Liver (tissue), 9 donors: ENCODE measurements around the gene BASP1. TPM values are rescaled to one million over a fixed set of nuclear protein-coding genes. Genes with fewer than 3 reads are reported as not detected.

ENCODE experiments used
- DNase-seq: peaks from one replicate; pipeline ENCODE4 v3.0.0-alpha.2; 2017; ENCODE audit warnings: low spot score
- H3K27ac ChIP-seq, 2 donors: one replicate each; pipeline ENCODE4 v1.7.0; 2013; ENCODE audit warnings: inconsistent platforms in 2 of 2, low read length in 2 of 2, control low read depth in 1 of 2, low read depth in 1 of 2, mild to moderate bottlenecking in 1 of 2
- H3K27me3 ChIP-seq, 4 donors: one replicate each; pipeline versions ENCODE4 v1.6.1 to v1.7.0; 2013; ENCODE audit warnings: low read length in 3 of 4, inconsistent platforms in 1 of 4, mild to moderate bottlenecking in 1 of 4, moderate library complexity in 1 of 4; ENCODE audit not compliant: control insufficient read depth in 4 of 4, insufficient read depth in 4 of 4
- H3K36me3 ChIP-seq, 4 donors: one replicate each; pipeline versions ENCODE4 v1.6.1 to v1.7.0; 2013; ENCODE audit warnings: low read length in 3 of 4, mild to moderate bottlenecking in 3 of 4, low read depth in 1 of 4, moderate library complexity in 1 of 4; ENCODE audit not compliant: control insufficient read depth in 4 of 4, insufficient read depth in 3 of 4
- H3K4me1 ChIP-seq, 4 donors: one replicate each; pipeline versions ENCODE4 v1.6.1 to v1.7.0; 2013; ENCODE audit warnings: low read length in 3 of 4, mild to moderate bottlenecking in 3 of 4, moderate library complexity in 1 of 4; ENCODE audit not compliant: control insufficient read depth in 4 of 4, insufficient read depth in 4 of 4
- H3K4me3 ChIP-seq, 3 donors: one replicate each; pipeline versions ENCODE4 v1.6.1 to v1.7.0; 2013; ENCODE audit warnings: low read length in 3 of 3, control low read depth in 1 of 3, low read depth in 1 of 3, mild to moderate bottlenecking in 1 of 3
- H3K9ac ChIP-seq, 2 donors: one replicate each; pipeline ENCODE4 v1.7.0; 2013; ENCODE audit warnings: low read length in 2 of 2, mild to moderate bottlenecking in 2 of 2, moderate library complexity in 2 of 2, control low read depth in 1 of 2, low read depth in 1 of 2
- H3K9me3 ChIP-seq, 4 donors: one replicate each; pipeline versions ENCODE4 v1.6.1 to v1.7.0; 2013; ENCODE audit warnings: low read length in 3 of 4; ENCODE audit not compliant: control insufficient read depth in 4 of 4
- ATF3 ChIP-seq: IDR thresholded peaks from 2 replicates; pipeline ENCODE4 v1.6.1; 2016; ENCODE audit warnings: antibody characterized with exemption
- FOXA1 ChIP-seq: IDR thresholded peaks from 2 replicates; pipeline ENCODE4 v1.6.1; 2016; ENCODE audit warnings: antibody characterized with exemption
- FOXA2 ChIP-seq: IDR thresholded peaks from 2 replicates; pipeline ENCODE4 v1.6.1; 2016; ENCODE audit warnings: antibody characterized with exemption
- HNF4A ChIP-seq, 2 donors: conservative IDR thresholded peaks; 2 replicates each; pipeline ENCODE4 v1.6.1; 2016; ENCODE audit warnings: antibody characterized with exemption in 2 of 2, mild to moderate bottlenecking in 2 of 2
- HNF4G ChIP-seq: IDR thresholded peaks from 2 replicates; pipeline ENCODE4 v1.6.1; 2016; ENCODE audit warnings: antibody characterized with exemption
- JUND ChIP-seq, 2 donors: IDR thresholded peaks; 2 replicates each; pipeline ENCODE4 v1.6.1; 2016; ENCODE audit warnings: antibody characterized with exemption in 2 of 2
- MAX ChIP-seq: IDR thresholded peaks from 2 replicates; pipeline ENCODE4 v1.6.1; 2016; ENCODE audit warnings: antibody characterized with exemption
- NR2F2 ChIP-seq: IDR thresholded peaks from 2 replicates; pipeline ENCODE4 v1.6.1; 2016; ENCODE audit warnings: antibody characterized with exemption
- RAD21 ChIP-seq, 2 donors: IDR thresholded peaks; 2 replicates each; pipeline ENCODE4 v1.6.1; 2016; ENCODE audit warnings: antibody characterized with exemption in 2 of 2, mild to moderate bottlenecking in 2 of 2
- RXRA ChIP-seq, 2 donors: IDR thresholded peaks; 2 replicates each; pipeline ENCODE4 v1.6.1; 2017 to 2018; ENCODE audit warnings: antibody characterized with exemption in 2 of 2, mild to moderate bottlenecking in 1 of 2
- SP1 ChIP-seq: IDR thresholded peaks from 2 replicates; pipeline ENCODE4 v1.6.1; 2018; ENCODE audit warnings: antibody characterized with exemption, mild to moderate bottlenecking
- YY1 ChIP-seq: IDR thresholded peaks from 2 replicates; pipeline ENCODE4 v1.6.1; 2016; ENCODE audit warnings: antibody characterized with exemption, mild to moderate bottlenecking
- WGBS: extraction: QIAGEN DNeasy Blood & Tissue Kit; methylation state at CpG from one replicate; pipeline ENCODE4 v1.1.7; 2013; 5-methylcytosine and 5-hydroxymethylcytosine counted together
- polyA plus RNA-seq, 2 donors: library from polyadenylated mRNA; stranded (reverse) in 1 of 2; unstranded in 1 of 2; fragments of 200-250 nt in 1 of 2; fragments of >200 nt in 1 of 2; fragmentation: Nextera tagmentation in 1 of 2; extraction: Ambion mirVana in 1 of 2; gene quantifications; one replicate each; pipeline versions ENCODE4 v1.2.1 to v1.2.3, GENCODE V29; 2013 to 2015
- total RNA-seq, 2 donors: library from RNA; depleted of rRNA; stranded (reverse); fragments of >200 nt; gene quantifications; one replicate each; pipeline ENCODE4 v1.2.3, GENCODE V29; 2014
- TF ChIP-seq, protein P1 (sequence below): IDR thresholded peaks from 2 replicates; pipeline ENCODE4 v1.6.1; 2016; ENCODE audit warnings: antibody characterized with exemption, mild to moderate bottlenecking
- TF ChIP-seq, protein P2 (sequence below): fragments of 150-350 bp; IDR thresholded peaks from 2 replicates; pipeline ENCODE4 v1.5.1; 2017; ENCODE audit warnings: improper control_type of control experiment, low read depth, low read length; ENCODE audit not compliant: missing input control
- donor health status: healthy.
- donor health status: healthy.
- donor health status: healthy.
- donor health status: healthy.
- donor health status: healthy.

Gene BASP1
- total and polyA plus RNA-seq, 4 donors, result 1.2 to 17.0 (median 5.4) TPM

DNA sequence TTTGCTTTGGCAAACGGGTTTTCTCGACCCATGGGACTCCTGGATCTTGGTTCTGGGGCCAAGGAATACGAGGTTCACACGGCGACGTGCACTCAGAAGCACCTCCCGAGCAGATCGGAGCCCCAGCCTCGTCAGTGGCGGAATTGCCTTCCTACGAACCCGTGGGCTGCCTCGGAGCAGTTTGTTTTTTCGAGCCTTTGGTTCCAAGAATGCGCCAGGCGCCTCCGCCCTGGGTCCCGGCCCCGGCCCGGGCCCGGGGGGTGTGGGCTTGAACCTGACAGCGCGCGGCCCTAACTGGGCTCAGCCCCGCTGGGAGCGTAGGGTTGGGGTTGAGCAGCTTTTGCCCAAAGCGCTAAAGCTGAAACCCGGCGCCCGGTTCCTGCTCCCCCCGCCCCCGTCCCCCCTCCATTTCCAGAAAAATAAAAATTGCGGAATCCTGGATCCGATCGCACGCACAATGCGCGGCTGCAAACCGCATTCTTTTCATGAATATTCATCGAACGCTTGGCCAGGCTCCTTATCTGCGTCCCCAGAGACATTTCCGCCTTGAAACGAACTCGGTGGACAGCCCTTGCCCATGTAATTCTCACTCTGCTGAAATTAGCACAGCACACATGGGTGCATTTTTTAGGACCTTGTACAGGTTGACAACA is 1.0 kb downstream of the BASP1 start:
- Histone ChIP-seq H3K4me1 (peaks cover 0 to 14% (median 7%) of the 10 kb centered on the region in 4 donors), H3K9ac (peak overlapping the region in 1 of 2 donors; percentile 5)

GRCh38 chr5:17219006-17219422 is 1.6 kb downstream of the BASP1 start:
- H3K9ac ChIP-seq, result no peak overlapping the region
- no peak for TF ChIP-seq RXRA (IDR thresholded peaks at IDR 0.05)
- TF ChIP-seq FOXA1, result no peak
- no peak for TF ChIP-seq HNF4G
- TF ChIP-seq YY1, result no peak
- TF ChIP-seq JUND (IDR thresholded peaks at IDR 0.05), result no peak
- TF ChIP-seq SP1, result no peak
- no peak for TF ChIP-seq RAD21 (IDR thresholded peaks at IDR 0.05)
- TF ChIP-seq HNF4A (conservative IDR thresholded peaks at IDR 0.05), result no peak
- TF ChIP-seq, protein P1, sequence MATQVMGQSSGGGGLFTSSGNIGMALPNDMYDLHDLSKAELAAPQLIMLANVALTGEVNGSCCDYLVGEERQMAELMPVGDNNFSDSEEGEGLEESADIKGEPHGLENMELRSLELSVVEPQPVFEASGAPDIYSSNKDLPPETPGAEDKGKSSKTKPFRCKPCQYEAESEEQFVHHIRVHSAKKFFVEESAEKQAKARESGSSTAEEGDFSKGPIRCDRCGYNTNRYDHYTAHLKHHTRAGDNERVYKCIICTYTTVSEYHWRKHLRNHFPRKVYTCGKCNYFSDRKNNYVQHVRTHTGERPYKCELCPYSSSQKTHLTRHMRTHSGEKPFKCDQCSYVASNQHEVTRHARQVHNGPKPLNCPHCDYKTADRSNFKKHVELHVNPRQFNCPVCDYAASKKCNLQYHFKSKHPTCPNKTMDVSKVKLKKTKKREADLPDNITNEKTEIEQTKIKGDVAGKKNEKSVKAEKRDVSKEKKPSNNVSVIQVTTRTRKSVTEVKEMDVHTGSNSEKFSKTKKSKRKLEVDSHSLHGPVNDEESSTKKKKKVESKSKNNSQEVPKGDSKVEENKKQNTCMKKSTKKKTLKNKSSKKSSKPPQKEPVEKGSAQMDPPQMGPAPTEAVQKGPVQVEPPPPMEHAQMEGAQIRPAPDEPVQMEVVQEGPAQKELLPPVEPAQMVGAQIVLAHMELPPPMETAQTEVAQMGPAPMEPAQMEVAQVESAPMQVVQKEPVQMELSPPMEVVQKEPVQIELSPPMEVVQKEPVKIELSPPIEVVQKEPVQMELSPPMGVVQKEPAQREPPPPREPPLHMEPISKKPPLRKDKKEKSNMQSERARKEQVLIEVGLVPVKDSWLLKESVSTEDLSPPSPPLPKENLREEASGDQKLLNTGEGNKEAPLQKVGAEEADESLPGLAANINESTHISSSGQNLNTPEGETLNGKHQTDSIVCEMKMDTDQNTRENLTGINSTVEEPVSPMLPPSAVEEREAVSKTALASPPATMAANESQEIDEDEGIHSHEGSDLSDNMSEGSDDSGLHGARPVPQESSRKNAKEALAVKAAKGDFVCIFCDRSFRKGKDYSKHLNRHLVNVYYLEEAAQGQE, result no peak
- TF ChIP-seq ATF3, result no peak
- TF ChIP-seq NR2F2, result no peak
- TF ChIP-seq, protein P2, sequence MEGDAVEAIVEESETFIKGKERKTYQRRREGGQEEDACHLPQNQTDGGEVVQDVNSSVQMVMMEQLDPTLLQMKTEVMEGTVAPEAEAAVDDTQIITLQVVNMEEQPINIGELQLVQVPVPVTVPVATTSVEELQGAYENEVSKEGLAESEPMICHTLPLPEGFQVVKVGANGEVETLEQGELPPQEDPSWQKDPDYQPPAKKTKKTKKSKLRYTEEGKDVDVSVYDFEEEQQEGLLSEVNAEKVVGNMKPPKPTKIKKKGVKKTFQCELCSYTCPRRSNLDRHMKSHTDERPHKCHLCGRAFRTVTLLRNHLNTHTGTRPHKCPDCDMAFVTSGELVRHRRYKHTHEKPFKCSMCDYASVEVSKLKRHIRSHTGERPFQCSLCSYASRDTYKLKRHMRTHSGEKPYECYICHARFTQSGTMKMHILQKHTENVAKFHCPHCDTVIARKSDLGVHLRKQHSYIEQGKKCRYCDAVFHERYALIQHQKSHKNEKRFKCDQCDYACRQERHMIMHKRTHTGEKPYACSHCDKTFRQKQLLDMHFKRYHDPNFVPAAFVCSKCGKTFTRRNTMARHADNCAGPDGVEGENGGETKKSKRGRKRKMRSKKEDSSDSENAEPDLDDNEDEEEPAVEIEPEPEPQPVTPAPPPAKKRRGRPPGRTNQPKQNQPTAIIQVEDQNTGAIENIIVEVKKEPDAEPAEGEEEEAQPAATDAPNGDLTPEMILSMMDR, result no peak
- WGBS, result 11% methylated on average over 20 of the region's 20 CpGs
- peak overlapping the region in 2 of 3 donors; percentile 28 to 60 for H3K4me3 ChIP-seq
- peak overlapping the region in 1 of 2 donors; percentile 25 for H3K27ac ChIP-seq
- H3K36me3 ChIP-seq, result no peaks in the 10 kb centered on the region
- no peak for DNase-seq
- H3K27me3 ChIP-seq, result peaks cover 0 to 9% (median 2%) of the 10 kb centered on the region in 4 donors
- peaks cover 0 to 14% (median 7%) of the 10 kb centered on the region in 4 donors for H3K4me1 ChIP-seq
- H3K9me3 ChIP-seq, result no peaks in the 10 kb centered on the region

More for the DNA sequence above, 1.0 kb downstream of the BASP1 start:
- Histone ChIP-seq H3K4me3 (peak overlapping the region; percentile 28 to 60 (median 45)), H3K27ac (peak overlapping the region; percentile 25 to 50), H3K9me3 (no peaks in the 10 kb centered on the region), H3K36me3 (no peaks in the 10 kb centered on the region), H3K27me3 (peaks cover 0 to 9% (median 2%) of the 10 kb centered on the region in 4 donors)
- no peak for DNase-seq
- 4% methylated on average over 45 of the region's 45 CpGs for WGBS
- no peak for TF ChIP-seq MAX
- no peak for TF ChIP-seq FOXA2
- no peak for TF ChIP-seq JUND (IDR thresholded peaks at IDR 0.05)
